Neutrophil (primary cell): ENCODE measurements around the gene CDKAL1.

Source experiments
- H3K27ac ChIP-seq: fragments of 200-600 bp; sonication (generic); 2 replicates; pipeline ENCODE4 v1.5.1; 2016; ENCODE audit warnings: mild to moderate bottlenecking, moderate library complexity
- H3K27me3 ChIP-seq: fragments of 200-600 bp; sonication (generic); 2 replicates; pipeline ENCODE4 v1.6.0; 2016; ENCODE audit warnings: mild to moderate bottlenecking
- H3K36me3 ChIP-seq: fragments of 200-600 bp; sonication (generic); 2 replicates; pipeline ENCODE4 v1.5.1; 2017
- H3K4me1 ChIP-seq, 2 experiments: fragments of 200-600 bp in 1 of 2; sonication (generic) in 1 of 2; 1 replicate in 1 of 2; 2 replicates in 1 of 2; pipeline versions ENCODE4 v1.5.1 to v1.6.1; 2013 to 2016; ENCODE audit warnings: low read depth in 1 of 2, low read length in 1 of 2, mild to moderate bottlenecking in 1 of 2, moderate library complexity in 1 of 2; ENCODE audit not compliant: control insufficient read depth in 1 of 2, insufficient read depth in 1 of 2
- H3K4me3 ChIP-seq, 2 experiments: fragments of 200-600 bp in 1 of 2; sonication (generic) in 1 of 2; 1 replicate in 1 of 2; 2 replicates in 1 of 2; pipeline ENCODE4 v1.5.1; 2013 to 2016; ENCODE audit warnings: low read depth in 1 of 2, low read length in 1 of 2, mild to moderate bottlenecking in 1 of 2, moderate library complexity in 1 of 2
- H3K9me3 ChIP-seq: fragments of 200-600 bp; sonication (generic); 2 replicates; pipeline ENCODE4 v1.5.1; 2016
- TF ChIP-seq, protein P1 (sequence below): fragments of 200-600 bp; sonication (generic); IDR thresholded peaks from 2 replicates; pipeline ENCODE4 v1.5.1; 2016; ENCODE audit warnings: antibody characterized with exemption

The CDKAL1 gene

GRCh38 chr6:21273451-21273850, 739.2 kb downstream of the CDKAL1 start:
- no peak overlapping the region for H3K4me3 ChIP-seq
- no peaks in the 10 kb centered on the region for H3K9me3 ChIP-seq
- no peak overlapping the region for H3K27ac ChIP-seq
- TF ChIP-seq, protein P1, sequence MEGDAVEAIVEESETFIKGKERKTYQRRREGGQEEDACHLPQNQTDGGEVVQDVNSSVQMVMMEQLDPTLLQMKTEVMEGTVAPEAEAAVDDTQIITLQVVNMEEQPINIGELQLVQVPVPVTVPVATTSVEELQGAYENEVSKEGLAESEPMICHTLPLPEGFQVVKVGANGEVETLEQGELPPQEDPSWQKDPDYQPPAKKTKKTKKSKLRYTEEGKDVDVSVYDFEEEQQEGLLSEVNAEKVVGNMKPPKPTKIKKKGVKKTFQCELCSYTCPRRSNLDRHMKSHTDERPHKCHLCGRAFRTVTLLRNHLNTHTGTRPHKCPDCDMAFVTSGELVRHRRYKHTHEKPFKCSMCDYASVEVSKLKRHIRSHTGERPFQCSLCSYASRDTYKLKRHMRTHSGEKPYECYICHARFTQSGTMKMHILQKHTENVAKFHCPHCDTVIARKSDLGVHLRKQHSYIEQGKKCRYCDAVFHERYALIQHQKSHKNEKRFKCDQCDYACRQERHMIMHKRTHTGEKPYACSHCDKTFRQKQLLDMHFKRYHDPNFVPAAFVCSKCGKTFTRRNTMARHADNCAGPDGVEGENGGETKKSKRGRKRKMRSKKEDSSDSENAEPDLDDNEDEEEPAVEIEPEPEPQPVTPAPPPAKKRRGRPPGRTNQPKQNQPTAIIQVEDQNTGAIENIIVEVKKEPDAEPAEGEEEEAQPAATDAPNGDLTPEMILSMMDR = no peak
- H3K36me3 ChIP-seq = no peaks in the 10 kb centered on the region
- no peaks in the 10 kb centered on the region for H3K4me1 ChIP-seq
- no peaks in the 10 kb centered on the region for H3K27me3 ChIP-seq

DNA sequence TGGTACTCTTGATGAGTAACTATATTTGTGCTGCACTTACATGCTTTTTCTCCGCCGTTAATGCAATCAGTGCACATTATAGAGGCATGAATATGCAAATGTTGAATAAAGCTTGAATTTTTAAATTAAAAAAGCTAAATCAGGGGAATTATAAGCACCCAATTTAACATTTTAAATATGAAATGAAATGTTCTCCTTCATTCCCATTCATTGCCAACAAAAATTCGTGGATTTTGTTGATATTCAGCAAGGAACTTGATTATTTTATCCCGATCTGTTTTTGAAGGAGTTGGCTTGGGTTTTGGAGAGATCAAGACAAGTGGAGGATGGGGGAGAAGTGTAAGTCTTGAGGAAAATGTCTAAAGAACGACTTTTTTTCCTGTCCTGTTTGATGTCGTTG, 740.6 kb downstream of the CDKAL1 start:
- H3K4me3 ChIP-seq = no peak overlapping the region
- no peaks in the 10 kb centered on the region for H3K4me1 ChIP-seq
- TF ChIP-seq, protein P1 = no peak
- no peaks in the 10 kb centered on the region for H3K27me3 ChIP-seq
- H3K27ac ChIP-seq = no peak overlapping the region
- H3K9me3 ChIP-seq = no peaks in the 10 kb centered on the region
- H3K36me3 ChIP-seq = no peaks in the 10 kb centered on the region

DNA sequence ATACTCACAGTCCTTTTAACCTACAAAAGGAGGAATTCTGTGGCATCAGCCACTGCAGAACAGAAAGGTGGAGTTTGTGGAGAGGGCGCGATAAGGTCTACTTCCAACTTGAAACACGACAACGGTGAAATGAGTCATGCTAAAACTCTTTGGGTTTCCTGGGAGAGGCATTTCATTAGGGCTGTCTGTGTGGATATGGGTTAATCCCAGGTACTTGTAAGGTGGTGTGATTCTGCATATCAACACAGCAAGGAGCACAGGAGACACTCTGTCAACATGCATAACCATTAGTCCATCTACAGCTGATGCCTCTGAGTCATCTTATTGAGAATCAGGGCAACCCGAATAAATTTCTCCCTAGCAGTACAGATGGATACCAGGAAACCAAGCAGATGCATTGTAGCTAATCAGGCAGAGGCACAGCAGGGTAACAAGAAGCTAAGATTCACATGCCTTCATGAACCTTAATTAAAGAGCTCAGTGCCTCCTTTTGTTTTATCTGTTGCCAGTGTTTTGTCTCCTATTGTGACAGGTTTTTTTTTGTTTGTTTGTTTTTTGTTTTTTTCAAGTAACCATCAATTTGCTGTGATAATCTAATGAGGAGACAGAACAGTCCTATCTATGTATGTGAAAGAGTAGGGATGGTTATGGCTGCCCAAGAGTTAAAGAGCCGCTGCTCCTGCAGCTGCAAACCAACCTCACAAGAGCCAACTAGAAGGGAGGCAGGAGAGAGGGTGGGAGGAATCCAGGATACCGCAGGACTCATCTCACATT, 743.5 kb downstream of the CDKAL1 start:
- Histone ChIP-seq H3K27me3 (no peaks in the 10 kb centered on the region), H3K4me1 (no peaks in the 10 kb centered on the region), H3K4me3 (no peak overlapping the region), H3K27ac (no peak overlapping the region), H3K9me3 (no peaks in the 10 kb centered on the region), H3K36me3 (no peaks in the 10 kb centered on the region)
- TF ChIP-seq, protein P1 = no peak

DNA sequence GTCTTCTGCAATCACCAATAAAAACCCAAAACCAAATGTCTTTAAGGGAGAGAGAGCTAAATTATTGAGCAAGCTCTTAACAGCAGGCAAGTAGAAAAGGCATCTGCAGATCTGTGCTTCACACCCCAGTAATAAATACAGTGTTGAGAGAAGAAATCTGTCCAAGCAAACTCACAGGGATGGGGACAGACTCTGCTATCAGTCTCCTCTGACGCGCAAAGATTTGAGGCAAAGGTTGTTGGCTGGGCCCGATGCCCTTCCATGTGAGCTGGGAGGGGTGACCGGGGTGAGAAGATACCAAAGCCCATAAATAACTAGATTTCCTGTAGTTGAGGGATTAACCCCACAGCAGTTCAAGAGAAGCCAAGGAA, 744.1 kb downstream of the CDKAL1 start:
- Histone ChIP-seq H3K4me1 (no peaks in the 10 kb centered on the region), H3K36me3 (no peaks in the 10 kb centered on the region), H3K4me3 (no peak overlapping the region), H3K27me3 (no peaks in the 10 kb centered on the region), H3K27ac (no peak overlapping the region), H3K9me3 (no peaks in the 10 kb centered on the region)
- TF ChIP-seq, protein P1 = no peak

DNA sequence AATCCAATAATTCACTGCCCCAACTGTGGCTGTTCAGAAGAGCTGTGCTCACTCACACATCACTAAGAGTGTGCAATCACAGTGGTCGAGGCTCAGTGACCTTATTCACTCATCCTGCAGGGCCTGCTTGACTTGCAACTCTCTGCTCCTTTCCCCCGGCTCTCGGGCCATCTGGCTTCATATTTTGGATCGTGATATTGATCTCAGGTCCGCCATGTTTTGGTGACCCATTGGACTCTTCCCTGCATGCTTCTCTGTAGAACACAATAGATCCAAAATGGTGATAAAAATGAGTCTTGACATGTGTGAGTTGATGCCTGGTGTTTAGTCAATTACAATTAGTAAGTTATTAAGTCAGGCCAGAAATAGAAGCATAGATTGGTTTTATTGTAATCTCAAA, 745.4 kb downstream of the CDKAL1 start:
- Histone ChIP-seq H3K36me3 (no peaks in the 10 kb centered on the region), H3K4me3 (no peak overlapping the region), H3K27ac (no peak overlapping the region), H3K4me1 (no peaks in the 10 kb centered on the region), H3K27me3 (no peaks in the 10 kb centered on the region), H3K9me3 (no peaks in the 10 kb centered on the region)
- TF ChIP-seq, protein P1 = no peak
